GM18873 (cell line): ENCODE measurements around the gene ABCB9.

Experiments
- ATAC-seq: cut with Tn5 transposase; IDR thresholded peaks from one replicate; pipeline ENCODE4 v1.9.1; 2021; ENCODE audit warnings: mild to moderate bottlenecking, moderate library complexity, moderate number of reproducible peaks; ENCODE audit not compliant: unreplicated experiment, low FRiP score

Gene ABCB9

DNA sequence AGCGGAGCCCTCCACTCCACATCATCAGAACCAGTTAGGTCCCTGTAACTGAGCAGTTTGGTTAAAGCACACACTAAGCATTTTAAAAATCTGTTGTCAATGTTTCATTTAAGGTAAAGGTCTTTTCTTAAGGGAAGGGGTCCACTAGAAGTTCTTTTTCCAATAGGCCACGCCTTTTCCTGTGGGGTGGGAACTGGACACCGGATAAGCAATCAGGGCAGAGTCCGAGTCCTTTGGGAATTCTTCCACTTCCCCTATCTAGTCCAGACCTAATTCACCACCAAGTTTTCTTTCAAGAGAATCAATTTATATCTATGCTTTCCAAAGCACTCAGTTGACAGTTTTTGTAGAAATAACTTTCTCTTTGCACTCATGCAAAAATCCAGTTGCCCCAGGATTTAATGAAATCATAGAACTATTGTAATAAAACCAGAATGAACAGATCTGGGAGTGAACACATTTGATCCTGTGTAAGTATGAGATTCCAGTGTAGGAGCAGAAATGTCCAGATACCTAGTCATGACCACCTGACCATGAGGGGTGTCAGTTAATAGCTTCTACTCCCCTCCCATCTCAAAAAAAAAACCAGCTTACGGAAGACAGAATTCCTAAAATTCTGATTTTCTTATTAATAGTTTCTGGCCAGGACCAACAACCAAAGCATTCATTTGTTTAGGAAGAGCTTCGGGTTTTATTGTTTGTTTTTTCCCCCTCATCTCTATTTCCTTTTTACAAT is 82.0 kb downstream of the ABCB9 start:
- no peak for ATAC-seq

DNA sequence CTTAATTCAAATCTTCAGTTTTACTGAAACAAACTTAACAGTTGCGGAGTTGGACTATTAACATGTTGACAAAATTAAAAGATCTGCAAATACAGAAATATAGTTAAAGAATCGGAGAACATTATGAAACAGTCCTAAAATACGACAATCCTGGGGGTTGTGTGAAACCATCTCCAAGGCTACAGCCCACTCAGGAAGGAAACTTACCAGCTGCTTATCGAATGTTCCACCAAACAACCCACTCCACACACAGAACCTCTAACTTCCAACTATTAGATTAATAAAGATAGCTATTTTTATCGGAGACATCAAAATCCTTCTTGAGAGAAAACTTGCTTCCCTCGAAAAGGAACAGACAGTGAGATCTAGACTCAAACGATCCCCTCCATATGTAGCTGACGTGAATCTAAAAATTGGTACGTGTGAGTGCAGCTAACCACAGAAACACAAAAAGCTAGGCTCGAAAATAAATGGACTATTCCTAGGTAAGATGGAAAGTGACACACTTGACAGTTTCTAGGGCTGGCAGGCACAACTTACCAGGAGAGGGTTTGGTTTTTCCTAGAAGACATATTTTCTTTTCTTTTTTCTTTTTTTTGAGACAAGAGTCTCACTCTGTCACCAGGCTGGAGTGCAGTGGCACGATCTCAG is 83.2 kb downstream of the ABCB9 start:
- no peak for ATAC-seq

DNA sequence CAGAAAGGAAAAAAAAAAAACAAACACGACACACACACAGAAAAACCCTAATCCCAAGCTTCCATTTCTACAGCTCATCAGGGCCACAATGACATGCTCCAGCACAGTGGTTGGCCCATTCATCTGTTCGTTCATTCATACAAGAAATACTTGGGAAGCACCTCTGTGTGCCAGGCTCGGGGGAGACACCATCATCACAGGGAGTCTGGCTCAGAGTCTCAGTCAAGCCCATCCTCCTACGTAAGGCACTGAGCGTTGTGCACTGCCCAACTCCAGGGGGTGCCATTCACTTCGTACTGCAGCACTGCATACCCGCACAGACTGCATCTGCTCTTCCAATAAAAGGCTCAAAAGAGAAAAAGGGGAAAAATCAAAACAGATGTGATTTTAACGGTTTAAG is 85.6 kb downstream of the ABCB9 start:
- ATAC-seq, result no peak

DNA sequence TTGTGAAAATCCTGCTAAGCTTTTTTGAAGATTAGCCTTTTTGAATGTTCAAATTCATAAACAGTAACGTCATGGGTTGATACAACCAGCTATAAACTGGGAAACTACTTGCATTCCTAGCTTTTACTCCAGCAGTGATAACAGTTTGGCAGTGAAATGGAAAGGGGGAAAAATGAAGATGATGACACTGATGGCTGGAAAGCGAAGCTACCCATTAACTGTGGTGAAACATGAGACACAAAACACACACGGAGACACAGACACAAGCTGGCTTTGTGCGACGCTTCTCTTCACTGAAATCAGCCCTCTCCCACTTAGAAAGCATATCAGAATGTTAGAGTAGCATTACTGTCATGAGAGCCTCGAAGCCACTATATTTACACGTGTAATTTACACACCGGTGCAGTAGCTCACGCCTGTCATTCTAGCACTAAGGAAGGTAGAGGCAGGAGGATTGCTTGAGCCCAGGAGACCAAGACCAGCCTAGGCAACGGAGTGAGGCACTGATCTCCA is 86.1 kb downstream of the ABCB9 start:
- no peak for ATAC-seq
